Parathyroid adenoma (tissue), 2 donors: ENCODE data around the gene MYOD1.

ENCODE experiments used
- H2AFZ ChIP-seq: fragments of 300-600 bp; sonication (generic); one replicate; pipeline ENCODE4 v1.7.0; 2017; ENCODE audit warnings: antibody characterized with exemption, mild to moderate bottlenecking
- H3K27ac ChIP-seq: fragments of 300-600 bp; sonication (generic); one replicate; pipeline ENCODE4 v1.7.0; 2017
- H3K27me3 ChIP-seq: fragments of 300-600 bp; sonication (generic); one replicate; pipeline ENCODE4 v1.7.0; 2017; ENCODE audit warnings: low read length; ENCODE audit not compliant: control insufficient read depth, insufficient read depth
- H3K36me3 ChIP-seq: fragments of 300-600 bp; sonication (generic); one replicate; pipeline ENCODE4 v1.7.0; 2017; ENCODE audit warnings: low read length; ENCODE audit not compliant: control insufficient read depth, insufficient read depth
- H3K4me1 ChIP-seq: fragments of 300-600 bp; sonication (generic); one replicate; pipeline ENCODE4 v1.7.0; 2017; ENCODE audit warnings: control low read depth
- H3K4me2 ChIP-seq: fragments of 300-600 bp; sonication (generic); one replicate; pipeline ENCODE4 v1.7.0; 2017; ENCODE audit warnings: low read length
- H3K4me3 ChIP-seq: fragments of 300-600 bp; sonication (generic); one replicate; pipeline ENCODE4 v1.7.0; 2017; ENCODE audit warnings: low read depth, low read length
- H3K79me2 ChIP-seq: fragments of 300-600 bp; sonication (generic); one replicate; pipeline ENCODE4 v1.7.0; 2017; ENCODE audit warnings: control low read depth
- H3K9ac ChIP-seq: fragments of 300-600 bp; sonication (generic); one replicate; pipeline ENCODE4 v1.7.0; 2017; ENCODE audit warnings: mild to moderate bottlenecking
- H3K9me3 ChIP-seq: fragments of 300-600 bp; sonication (generic); one replicate; pipeline ENCODE4 v1.7.0; 2017; ENCODE audit warnings: low read length; ENCODE audit not compliant: control insufficient read depth
- TF ChIP-seq, protein P1 (sequence below): fragments of 300-600 bp; sonication (generic); IDR thresholded peaks from one replicate; pipeline ENCODE4 v1.7.0; 2017; ENCODE audit warnings: antibody characterized with exemption, mild to moderate bottlenecking
- donor health status: primary hyperparathyroidism.

MYOD1 gene

DNA sequence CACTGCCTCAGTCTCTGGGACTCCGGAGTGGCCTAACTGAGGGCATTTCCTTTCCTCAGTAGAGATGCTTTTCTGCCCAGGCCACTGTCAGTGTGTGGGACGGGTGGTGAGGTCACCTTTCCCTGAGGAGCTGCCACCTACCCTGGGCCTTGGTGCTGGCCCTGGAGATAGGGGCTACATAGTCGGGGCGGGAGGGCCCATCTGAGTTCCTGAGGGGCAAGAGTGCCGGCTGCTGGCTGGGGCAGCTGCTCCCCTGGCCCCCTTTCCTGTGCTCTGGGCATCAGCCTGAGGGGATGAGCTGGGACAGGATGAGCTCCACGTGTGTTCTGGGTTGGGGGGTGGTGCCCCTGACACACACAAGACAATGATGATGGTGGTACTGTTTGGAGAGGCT, 20.6 kb downstream of the MYOD1 start:
- no peak overlapping the region for H2AFZ ChIP-seq
- H3K4me2 ChIP-seq = no peak overlapping the region
- no peaks in the 10 kb centered on the region for H3K36me3 ChIP-seq
- H3K27ac ChIP-seq = no peak overlapping the region
- no peaks in the 10 kb centered on the region for H3K4me1 ChIP-seq
- no peak overlapping the region for H3K4me3 ChIP-seq
- H3K9ac ChIP-seq = no peak overlapping the region
- H3K9me3 ChIP-seq = no peaks in the 10 kb centered on the region
- H3K79me2 ChIP-seq = no peaks in the 10 kb centered on the region
- no peaks in the 10 kb centered on the region for H3K27me3 ChIP-seq
- TF ChIP-seq, protein P1, sequence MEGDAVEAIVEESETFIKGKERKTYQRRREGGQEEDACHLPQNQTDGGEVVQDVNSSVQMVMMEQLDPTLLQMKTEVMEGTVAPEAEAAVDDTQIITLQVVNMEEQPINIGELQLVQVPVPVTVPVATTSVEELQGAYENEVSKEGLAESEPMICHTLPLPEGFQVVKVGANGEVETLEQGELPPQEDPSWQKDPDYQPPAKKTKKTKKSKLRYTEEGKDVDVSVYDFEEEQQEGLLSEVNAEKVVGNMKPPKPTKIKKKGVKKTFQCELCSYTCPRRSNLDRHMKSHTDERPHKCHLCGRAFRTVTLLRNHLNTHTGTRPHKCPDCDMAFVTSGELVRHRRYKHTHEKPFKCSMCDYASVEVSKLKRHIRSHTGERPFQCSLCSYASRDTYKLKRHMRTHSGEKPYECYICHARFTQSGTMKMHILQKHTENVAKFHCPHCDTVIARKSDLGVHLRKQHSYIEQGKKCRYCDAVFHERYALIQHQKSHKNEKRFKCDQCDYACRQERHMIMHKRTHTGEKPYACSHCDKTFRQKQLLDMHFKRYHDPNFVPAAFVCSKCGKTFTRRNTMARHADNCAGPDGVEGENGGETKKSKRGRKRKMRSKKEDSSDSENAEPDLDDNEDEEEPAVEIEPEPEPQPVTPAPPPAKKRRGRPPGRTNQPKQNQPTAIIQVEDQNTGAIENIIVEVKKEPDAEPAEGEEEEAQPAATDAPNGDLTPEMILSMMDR = no peak

DNA sequence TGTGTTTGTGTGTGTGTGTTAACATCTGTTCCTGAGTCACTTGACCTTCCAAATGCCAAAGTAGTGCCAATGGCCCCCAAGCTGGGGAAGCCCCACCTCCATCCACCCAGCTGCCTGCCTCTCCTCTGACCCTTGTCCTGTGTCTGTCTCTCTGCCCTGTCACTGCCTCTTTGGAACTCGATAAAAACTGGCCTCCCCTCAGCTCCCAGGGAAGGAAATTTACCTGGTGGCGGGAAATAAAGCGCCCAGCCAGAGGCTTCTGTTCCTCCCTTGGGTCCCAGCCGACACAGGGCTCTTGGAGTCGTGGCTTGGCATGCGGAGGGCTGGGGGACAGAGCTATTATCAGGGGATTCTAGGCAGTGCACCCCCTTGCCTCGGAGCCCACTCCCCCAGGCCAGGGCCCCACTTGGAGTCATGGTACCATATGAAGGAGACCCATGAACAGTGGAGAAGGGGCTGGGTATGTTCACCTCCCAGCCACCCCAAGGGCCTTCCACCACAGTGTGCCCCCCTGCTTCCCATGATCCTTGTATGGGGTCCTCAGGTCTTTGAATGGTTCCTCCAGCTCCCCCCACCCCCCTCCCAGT, 21.4 kb downstream of the MYOD1 start:
- no peak overlapping the region for H3K27ac ChIP-seq
- H3K36me3 ChIP-seq = no peaks in the 10 kb centered on the region
- H2AFZ ChIP-seq = no peak overlapping the region
- TF ChIP-seq, protein P1 = no peak
- H3K9me3 ChIP-seq = no peaks in the 10 kb centered on the region
- no peak overlapping the region for H3K4me2 ChIP-seq
- H3K9ac ChIP-seq = no peak overlapping the region
- H3K4me3 ChIP-seq = no peak overlapping the region
- H3K4me1 ChIP-seq = no peaks in the 10 kb centered on the region
- no peaks in the 10 kb centered on the region for H3K27me3 ChIP-seq
- no peaks in the 10 kb centered on the region for H3K79me2 ChIP-seq

DNA sequence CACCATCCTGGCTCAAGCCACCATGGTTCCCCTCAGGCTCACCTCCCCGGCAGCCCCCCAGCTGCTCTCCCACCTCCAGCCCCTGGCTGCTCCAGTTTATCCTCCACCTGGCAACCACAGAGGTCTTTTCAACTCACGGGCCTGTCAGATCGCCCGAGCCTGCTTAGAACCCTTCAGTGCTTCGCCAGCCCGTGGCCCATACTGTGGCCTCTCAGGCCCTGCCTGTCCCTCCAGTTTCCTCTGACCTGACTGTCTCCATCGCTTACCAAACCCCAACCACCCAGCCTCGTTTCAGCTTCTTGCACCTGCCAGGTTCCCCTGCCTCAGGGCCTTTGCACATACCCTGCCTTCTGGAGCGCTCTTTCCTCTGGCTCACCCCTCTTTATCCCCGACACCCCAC, 22.1 kb downstream of the MYOD1 start:
- H3K27ac ChIP-seq = no peak overlapping the region
- no peaks in the 10 kb centered on the region for H3K9me3 ChIP-seq
- no peaks in the 10 kb centered on the region for H3K4me1 ChIP-seq
- H3K79me2 ChIP-seq = no peaks in the 10 kb centered on the region
- no peaks in the 10 kb centered on the region for H3K36me3 ChIP-seq
- no peak overlapping the region for H2AFZ ChIP-seq
- no peak overlapping the region for H3K4me2 ChIP-seq
- TF ChIP-seq, protein P1 = no peak
- no peak overlapping the region for H3K9ac ChIP-seq
- H3K4me3 ChIP-seq = no peak overlapping the region
- H3K27me3 ChIP-seq = no peaks in the 10 kb centered on the region

DNA sequence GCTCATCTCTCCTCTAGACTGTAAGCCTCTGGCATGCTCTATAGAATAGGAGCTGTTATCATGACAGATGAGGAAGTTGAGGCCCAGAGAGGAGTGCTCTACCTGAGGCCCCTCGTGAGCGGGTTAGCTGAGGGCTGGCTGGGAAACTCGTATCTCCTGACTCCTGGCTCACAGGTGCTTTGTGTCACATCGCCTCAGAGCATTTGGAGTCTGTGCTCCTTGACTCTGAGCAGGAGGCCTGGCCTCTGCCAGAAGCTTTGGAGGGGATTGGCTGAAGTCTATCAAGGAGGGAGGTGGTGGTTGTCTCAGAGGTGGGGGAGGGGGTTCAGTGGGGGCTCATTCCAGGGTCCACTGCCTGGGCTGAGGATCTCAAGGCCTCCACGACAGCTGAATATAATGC, 22.6 kb downstream of the MYOD1 start:
- no peak overlapping the region for H3K4me3 ChIP-seq
- TF ChIP-seq, protein P1 = no peak
- H3K36me3 ChIP-seq = no peaks in the 10 kb centered on the region
- H3K27ac ChIP-seq = no peak overlapping the region
- no peaks in the 10 kb centered on the region for H3K9me3 ChIP-seq
- no peaks in the 10 kb centered on the region for H3K79me2 ChIP-seq
- no peak overlapping the region for H3K4me2 ChIP-seq
- H3K27me3 ChIP-seq = no peaks in the 10 kb centered on the region
- no peaks in the 10 kb centered on the region for H3K4me1 ChIP-seq
- no peak overlapping the region for H2AFZ ChIP-seq
- H3K9ac ChIP-seq = no peak overlapping the region
